DOHH2 (cell line): ENCODE results near the gene COL23A1.

Source experiments
- CTCF ChIP-seq: fragments of 200-600 bp; sonication (generic); IDR thresholded peaks from one replicate; pipeline ENCODE4 v1.5.1; 2014; ENCODE audit warnings: antibody characterized with exemption, mild to moderate bottlenecking, low read depth, low read length; ENCODE audit not compliant: poor library complexity, severe bottlenecking
- EZH2phosphoT487 ChIP-seq: fragments of 200-600 bp; sonication (generic); IDR thresholded peaks from 2 replicates; pipeline ENCODE4 v1.6.1; 2017; ENCODE audit warnings: borderline replicate concordance, mild to moderate bottlenecking, antibody characterized with exemption, low read length, moderate library complexity, mixed read lengths

- TF ChIP-seq CTCF: no peak
- TF ChIP-seq EZH2phosphoT487: no peak
Observed at GRCh38 chr5:178341091-178341850, 248.9 kb downstream of the COL23A1 start.
